Ovary (tissue), 3 donors: ENCODE data around the gene TAF11L11.

Experiments used
- EP300 ChIP-seq: sonication (generic); formaldehyde crosslinking; IDR thresholded peaks from one replicate; pipeline ENCODE4 v1.6.1; 2017; ENCODE audit warnings: antibody characterized with exemption
- TF ChIP-seq, protein P1 (sequence below), 3 donors: fragments of 450-650 bp in 2 of 3; fragments of 200-600 bp in 1 of 3; IDR thresholded peaks; one replicate each; pipeline versions ENCODE4 v1.5.1 to v1.8.0; 2016 to 2022; ENCODE audit warnings: antibody characterized with exemption in 3 of 3, mild to moderate bottlenecking in 1 of 3
- donor health status: DM: no; HTN: no; CAD: no.

DNA sequence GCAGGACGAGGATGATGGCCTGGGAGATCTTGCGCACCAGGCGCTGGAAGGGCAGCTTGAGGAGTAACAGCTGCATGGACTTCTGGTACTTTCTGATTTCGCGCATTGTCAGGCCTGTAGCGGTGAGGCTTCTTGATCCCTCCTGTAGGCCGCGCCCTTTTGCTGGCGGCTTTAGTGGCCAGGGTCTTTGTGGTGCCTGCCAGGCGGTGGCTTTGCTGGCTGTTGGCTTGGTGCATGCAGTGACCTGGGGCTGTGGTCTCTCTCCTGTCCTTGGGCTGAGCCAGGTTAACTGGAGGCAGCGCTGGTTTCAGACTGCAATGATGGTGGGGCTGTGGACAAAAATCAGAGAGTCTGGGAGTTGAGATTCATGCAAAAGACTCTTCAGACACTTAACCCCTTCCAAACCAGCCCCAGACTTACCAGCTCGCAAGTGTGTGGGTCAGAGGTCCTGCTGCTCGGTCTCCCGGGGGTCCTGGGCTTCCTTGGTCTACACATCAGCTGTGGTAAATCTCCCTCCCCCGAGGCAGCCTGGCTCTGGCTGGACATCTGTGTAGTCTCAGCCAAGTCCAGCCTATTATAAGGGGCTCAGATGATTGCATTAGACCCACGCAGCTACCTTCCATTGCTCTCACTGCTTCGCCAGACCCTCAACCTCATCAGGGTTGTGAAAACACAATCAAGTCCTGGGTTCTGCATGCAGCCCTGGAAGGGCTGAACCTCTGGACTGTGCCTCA, 11.1 kb downstream of the TAF11L11 start:
- no peak for TF ChIP-seq EP300
- TF ChIP-seq, protein P1, sequence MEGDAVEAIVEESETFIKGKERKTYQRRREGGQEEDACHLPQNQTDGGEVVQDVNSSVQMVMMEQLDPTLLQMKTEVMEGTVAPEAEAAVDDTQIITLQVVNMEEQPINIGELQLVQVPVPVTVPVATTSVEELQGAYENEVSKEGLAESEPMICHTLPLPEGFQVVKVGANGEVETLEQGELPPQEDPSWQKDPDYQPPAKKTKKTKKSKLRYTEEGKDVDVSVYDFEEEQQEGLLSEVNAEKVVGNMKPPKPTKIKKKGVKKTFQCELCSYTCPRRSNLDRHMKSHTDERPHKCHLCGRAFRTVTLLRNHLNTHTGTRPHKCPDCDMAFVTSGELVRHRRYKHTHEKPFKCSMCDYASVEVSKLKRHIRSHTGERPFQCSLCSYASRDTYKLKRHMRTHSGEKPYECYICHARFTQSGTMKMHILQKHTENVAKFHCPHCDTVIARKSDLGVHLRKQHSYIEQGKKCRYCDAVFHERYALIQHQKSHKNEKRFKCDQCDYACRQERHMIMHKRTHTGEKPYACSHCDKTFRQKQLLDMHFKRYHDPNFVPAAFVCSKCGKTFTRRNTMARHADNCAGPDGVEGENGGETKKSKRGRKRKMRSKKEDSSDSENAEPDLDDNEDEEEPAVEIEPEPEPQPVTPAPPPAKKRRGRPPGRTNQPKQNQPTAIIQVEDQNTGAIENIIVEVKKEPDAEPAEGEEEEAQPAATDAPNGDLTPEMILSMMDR (IDR thresholded peaks at IDR 0.05), result no peak
